ENCODE results near the gene TSPAN4. TPM values are rescaled to one million over a fixed set of nuclear protein-coding genes. Genes with fewer than 3 reads are reported as not detected.

The TSPAN4 gene
- total RNA-seq = 131 and 142 TPM in 2 replicates

GRCh38 chr11:842370-843002 lies at the start of gene TSPAN4, which contains the start of gene POLR2L:
TSS of gene TSPAN4 (plus strand) at chr11:842852. CDS start at chr11:850305, 7,453 bp downstream.
TSS of gene POLR2L (minus strand) at chr11:842529. CDS start at chr11:842508, 21 bp downstream.

GRCh38 chr11:798093-798713 lies 44.4 kb upstream of the TSPAN4 start, which contains the start of gene SLC25A22:
TSS of gene SLC25A22 (minus strand) at chr11:798281. CDS start at chr11:795006, 3,275 bp downstream.

GRCh38 chr11:809287-810039 lies 33.2 kb upstream of the TSPAN4 start, which contains the start of gene RPLP2:
TSS of gene RPLP2 (plus strand) at chr11:809967. CDS start at chr11:810235, 268 bp downstream.

GRCh38 chr11:818396-819128 lies 24.1 kb upstream of the TSPAN4 start, which contains the start of gene PNPLA2:
TSS of gene PNPLA2 (plus strand) at chr11:818914. CDS start at chr11:819719, 805 bp downstream.

GRCh38 chr11:827897-828192 lies 14.8 kb upstream of the TSPAN4 start, which contains the start of gene CRACR2B:
TSS of gene CRACR2B (plus strand) at chr11:827919. CDS start at chr11:828608, 689 bp downstream.

GRCh38 chr11:832529-833113 lies 10.0 kb upstream of the TSPAN4 start, which contains the start of gene CD151:
TSS of gene CD151 (plus strand) at chr11:832952. CDS start at chr11:836070, 3,118 bp downstream.

GRCh38 chr11:910589-911030 lies 68.0 kb downstream of the TSPAN4 start, which contains the start of gene CHID1:
TSS of gene CHID1 (minus strand) at chr11:910810. CDS start at chr11:904816, 5,994 bp downstream.

Other genes with a start within 250 kb of the TSPAN4 start
- 13.1 and 17.6 TPM in 2 replicates for gene IRF7, start 226.9 kb upstream of the TSPAN4 start, total RNA-seq
- not detected in 2 replicates for gene CDHR5, start 217.9 kb upstream of the TSPAN4 start, total RNA-seq
- gene SCT, start 215.7 kb upstream of the TSPAN4 start, total RNA-seq = not detected in 2 replicates
- not detected in 2 replicates for gene DRD4, start 205.6 kb upstream of the TSPAN4 start, total RNA-seq
- 26.9 and 27.6 TPM in 2 replicates for gene DEAF1, start 147.6 kb upstream of the TSPAN4 start, total RNA-seq
- 6.5 and 6.9 TPM in 2 replicates for gene TMEM80, start 147.0 kb upstream of the TSPAN4 start, total RNA-seq
- gene EPS8L2, start 136.6 kb upstream of the TSPAN4 start, total RNA-seq = 3.4 and 5.0 TPM in 2 replicates
- gene TALDO1, start 95.4 kb upstream of the TSPAN4 start, total RNA-seq = 112 and 136 TPM in 2 replicates
- gene GATD1, start 65.4 kb upstream of the TSPAN4 start, total RNA-seq = 20.7 and 24.2 TPM in 2 replicates
- not detected in 2 replicates for gene CEND1, start 52.8 kb upstream of the TSPAN4 start, total RNA-seq
- gene SLC25A22, start 44.6 kb upstream of the TSPAN4 start, total RNA-seq = 6.3 and 11.2 TPM in 2 replicates
- 5.7 and 9.0 TPM in 2 replicates for gene PIDD1, start 37.6 kb upstream of the TSPAN4 start, total RNA-seq
- 246 and 250 TPM in 2 replicates for gene RPLP2, start 32.9 kb upstream of the TSPAN4 start, total RNA-seq
- 19.8 and 44.4 TPM in 2 replicates for gene PNPLA2, start 23.9 kb upstream of the TSPAN4 start, total RNA-seq
- gene CRACR2B, start 14.9 kb upstream of the TSPAN4 start, total RNA-seq = 11.1 and 12.3 TPM in 2 replicates
- 375 and 945 TPM in 2 replicates for gene CD151, start 9.9 kb upstream of the TSPAN4 start, total RNA-seq
- gene POLR2L, start 323 bp upstream of the TSPAN4 start, total RNA-seq = 154 and 265 TPM in 2 replicates
- gene CHID1, start 68.0 kb downstream of the TSPAN4 start, total RNA-seq = 26.4 and 52.3 TPM in 2 replicates
- 27.5 and 46.4 TPM in 2 replicates for gene AP2A2, start 83.0 kb downstream of the TSPAN4 start, total RNA-seq
- gene MUC6, start 193.9 kb downstream of the TSPAN4 start, total RNA-seq = not detected in 2 replicates
- gene MUC2, start 232.0 kb downstream of the TSPAN4 start, total RNA-seq = not detected in 2 replicates

Measured in bladder microvascular endothelial cell (primary cell).